HCT116 (cell line): Measurements from ENCODE around the gene PTCHD4.

ENCODE experiments used
- CTCF ChIP-seq, 3 experiments: fragments of 200-600 bp in 1 of 3; sonication (generic) in 1 of 3; IDR thresholded peaks in 2 of 3; conservative IDR thresholded peaks in 1 of 3; 2 replicates each; pipeline ENCODE4 v1.5.1; 2012 to 2017; ENCODE audit warnings: low read depth in 2 of 3, low read length in 2 of 3, antibody characterized with exemption in 1 of 3, borderline replicate concordance in 1 of 3, control low read depth in 1 of 3, mild to moderate bottlenecking in 1 of 3, mixed read lengths in 1 of 3, mixed run types in 1 of 3, moderate library complexity in 1 of 3; ENCODE audit not compliant: insufficient read depth in 1 of 3
- EZH2 ChIP-seq: fragments of 200-600 bp; sonication (generic); IDR thresholded peaks from 2 replicates; pipeline ENCODE4 v1.6.1; 2017; ENCODE audit warnings: antibody characterized with exemption, mixed run types
- MAX ChIP-seq: IDR thresholded peaks from 2 replicates; pipeline ENCODE4 v1.6.1; 2012
- POLR2AphosphoS5 ChIP-seq: IDR thresholded peaks from 2 replicates; pipeline ENCODE4 v1.6.1; 2011; ENCODE audit warnings: mild to moderate bottlenecking, low read depth, low read length, moderate library complexity

GRCh38 chr6:48069280-48069679 lies 41.7 kb downstream of the PTCHD4 start:
- no peak for TF ChIP-seq EZH2
- no peak for TF ChIP-seq POLR2AphosphoS5
- no peak for TF ChIP-seq MAX
- TF ChIP-seq CTCF (IDR thresholded peaks at IDR 0.05 in 2 of 3, conservative IDR thresholded peaks at IDR 0.05 in 1 of 3; ENCODE audit: borderline replicate concordance in 1 of 3, insufficient read depth in 1 of 3, low read depth in 2 of 3, low read length in 2 of 3), result no peak
